Endodermal cell (in vitro differentiated cells): Measurements from ENCODE around the gene IL31. TPM values are rescaled to one million over a fixed set of nuclear protein-coding genes. Genes with fewer than 3 reads are reported as not detected.

Experiments used
- DNase-seq: peaks from one replicate; pipeline ENCODE4 v3.0.0-alpha.2; 2017
- H3K27ac ChIP-seq: 2 replicates; pipeline ENCODE4 v1.5.1; 2013; ENCODE audit warnings: mild to moderate bottlenecking, low read depth, low read length, moderate library complexity
- H3K27me3 ChIP-seq: 2 replicates; pipeline ENCODE4 v1.6.1; 2013; ENCODE audit warnings: mild to moderate bottlenecking, low read length, moderate library complexity; ENCODE audit not compliant: insufficient read depth, control insufficient read depth, poor library complexity, severe bottlenecking
- H3K36me3 ChIP-seq: 2 replicates; pipeline ENCODE4 v1.7.0; 2013; ENCODE audit warnings: mild to moderate bottlenecking, low read length, moderate library complexity; ENCODE audit not compliant: control insufficient read depth, insufficient read depth
- H3K4me1 ChIP-seq: one replicate; pipeline ENCODE4 v1.7.0; 2013; ENCODE audit warnings: low read length; ENCODE audit not compliant: control insufficient read depth, insufficient read depth
- H3K4me3 ChIP-seq: 2 replicates; pipeline ENCODE4 v1.5.1; 2013; ENCODE audit warnings: mild to moderate bottlenecking, low read length, moderate library complexity
- H3K9ac ChIP-seq: 2 replicates; pipeline ENCODE4 v1.6.1; 2013; ENCODE audit warnings: mild to moderate bottlenecking, low read length, moderate library complexity; ENCODE audit not compliant: poor library complexity, severe bottlenecking; ENCODE audit errors: extremely low read depth
- H3K9me3 ChIP-seq: 2 replicates; pipeline ENCODE4 v1.6.1; 2013; ENCODE audit warnings: mild to moderate bottlenecking, low read length, moderate library complexity; ENCODE audit not compliant: control insufficient read depth
- H3K27ac Mint-ChIP-seq: 2 replicates; pipeline ENCODE4 v1.8.0; 2020; ENCODE audit warnings: mixed read lengths
- H3K27me3 Mint-ChIP-seq: 2 replicates; pipeline ENCODE4 v1.8.0; 2021; ENCODE audit warnings: mild to moderate bottlenecking, mixed read lengths; ENCODE audit not compliant: insufficient read depth
- H3K36me3 Mint-ChIP-seq: 2 replicates; pipeline ENCODE4 v1.8.0; 2020; ENCODE audit warnings: low read depth, mixed read lengths
- H3K4me1 Mint-ChIP-seq: 2 replicates; pipeline ENCODE4 v1.8.0; 2020; ENCODE audit warnings: mixed read lengths
- H3K4me3 Mint-ChIP-seq: 2 replicates; pipeline ENCODE4 v1.8.0; 2020; ENCODE audit warnings: mild to moderate bottlenecking, moderate library complexity, mixed read lengths
- H3K9me3 Mint-ChIP-seq: 2 replicates; pipeline ENCODE4 v1.8.0; 2020; ENCODE audit warnings: mild to moderate bottlenecking, mixed read lengths
- WGBS, 2 experiments: methylation state at CpG; one replicate each; pipeline versions ENCODE4 v1.1.5 to v1.1.7; 2013; ENCODE audit warnings: missing lambda C conversion rate in 2 of 2, mixed read lengths in 1 of 2; ENCODE audit not compliant: insufficient coverage in 1 of 2, insufficient read length in 1 of 2; 5-methylcytosine and 5-hydroxymethylcytosine counted together
- total RNA-seq, 2 donors: library from RNA; stranded (reverse); fragmentation: NEBNext Ultra II Directional in 1 of 2; extraction: Animal tissue kit (Norgen Biotek cat#: 25700) in 1 of 2; gene quantifications; 2 replicates in 1 of 2; 3 replicates in 1 of 2; pipeline ENCODE4 v1.2.1, GENCODE V29; 2021
- TF ChIP-seq, protein P1 (sequence below): fragments of 200-600 bp; sonication (generic); conservative IDR thresholded peaks from 2 replicates; pipeline ENCODE4 v1.5.0; 2021; ENCODE audit warnings: antibody characterized with exemption, mild to moderate bottlenecking

Gene IL31
- total RNA-seq, 2 donors from 2014 or later = not detected

DNA sequence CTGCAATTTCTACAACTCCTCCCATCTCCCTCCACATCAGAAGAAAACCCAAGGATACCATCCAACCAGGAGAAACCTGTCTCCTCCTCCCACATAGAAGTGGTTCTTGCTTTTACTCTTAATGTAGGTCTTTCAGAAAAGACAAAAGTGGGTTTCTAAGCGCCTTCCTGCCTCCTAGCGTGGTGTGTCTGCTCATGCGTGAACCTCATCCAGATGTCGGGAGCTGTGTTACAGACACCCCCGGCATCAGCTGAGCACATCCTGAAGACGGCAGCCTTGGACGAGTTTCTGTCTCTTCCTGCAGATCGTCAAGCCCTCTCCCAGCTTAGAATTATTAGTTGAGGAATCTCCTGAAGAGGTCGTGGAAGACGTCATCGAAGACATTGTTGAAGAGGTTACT lies 18.4 kb upstream of the IL31 start:
- H3K9me3 ChIP-seq = no peaks in the 10 kb centered on the region
- H3K4me1 ChIP-seq = no peaks in the 10 kb centered on the region
- Mint-ChIP-seq H3K27me3 (peaks cover 6% of the 10 kb centered on the region), H3K9me3 (peaks cover 3% of the 10 kb centered on the region), H3K27ac (no peak overlapping the region), H3K4me3 (no peak overlapping the region), H3K36me3 (no peaks in the 10 kb centered on the region), H3K4me1 (no peaks in the 10 kb centered on the region)
- H3K9ac ChIP-seq = no peak overlapping the region
- no peak overlapping the region for H3K4me3 ChIP-seq
- H3K27ac ChIP-seq = no peak overlapping the region
- no peaks in the 10 kb centered on the region for H3K27me3 ChIP-seq
- H3K36me3 ChIP-seq = no peaks in the 10 kb centered on the region
- 92 to 94% methylated on average over 11 of the region's 11 CpGs for WGBS, 2 experiments
- no peak for DNase-seq
- TF ChIP-seq, protein P1, sequence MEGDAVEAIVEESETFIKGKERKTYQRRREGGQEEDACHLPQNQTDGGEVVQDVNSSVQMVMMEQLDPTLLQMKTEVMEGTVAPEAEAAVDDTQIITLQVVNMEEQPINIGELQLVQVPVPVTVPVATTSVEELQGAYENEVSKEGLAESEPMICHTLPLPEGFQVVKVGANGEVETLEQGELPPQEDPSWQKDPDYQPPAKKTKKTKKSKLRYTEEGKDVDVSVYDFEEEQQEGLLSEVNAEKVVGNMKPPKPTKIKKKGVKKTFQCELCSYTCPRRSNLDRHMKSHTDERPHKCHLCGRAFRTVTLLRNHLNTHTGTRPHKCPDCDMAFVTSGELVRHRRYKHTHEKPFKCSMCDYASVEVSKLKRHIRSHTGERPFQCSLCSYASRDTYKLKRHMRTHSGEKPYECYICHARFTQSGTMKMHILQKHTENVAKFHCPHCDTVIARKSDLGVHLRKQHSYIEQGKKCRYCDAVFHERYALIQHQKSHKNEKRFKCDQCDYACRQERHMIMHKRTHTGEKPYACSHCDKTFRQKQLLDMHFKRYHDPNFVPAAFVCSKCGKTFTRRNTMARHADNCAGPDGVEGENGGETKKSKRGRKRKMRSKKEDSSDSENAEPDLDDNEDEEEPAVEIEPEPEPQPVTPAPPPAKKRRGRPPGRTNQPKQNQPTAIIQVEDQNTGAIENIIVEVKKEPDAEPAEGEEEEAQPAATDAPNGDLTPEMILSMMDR = no peak

DNA sequence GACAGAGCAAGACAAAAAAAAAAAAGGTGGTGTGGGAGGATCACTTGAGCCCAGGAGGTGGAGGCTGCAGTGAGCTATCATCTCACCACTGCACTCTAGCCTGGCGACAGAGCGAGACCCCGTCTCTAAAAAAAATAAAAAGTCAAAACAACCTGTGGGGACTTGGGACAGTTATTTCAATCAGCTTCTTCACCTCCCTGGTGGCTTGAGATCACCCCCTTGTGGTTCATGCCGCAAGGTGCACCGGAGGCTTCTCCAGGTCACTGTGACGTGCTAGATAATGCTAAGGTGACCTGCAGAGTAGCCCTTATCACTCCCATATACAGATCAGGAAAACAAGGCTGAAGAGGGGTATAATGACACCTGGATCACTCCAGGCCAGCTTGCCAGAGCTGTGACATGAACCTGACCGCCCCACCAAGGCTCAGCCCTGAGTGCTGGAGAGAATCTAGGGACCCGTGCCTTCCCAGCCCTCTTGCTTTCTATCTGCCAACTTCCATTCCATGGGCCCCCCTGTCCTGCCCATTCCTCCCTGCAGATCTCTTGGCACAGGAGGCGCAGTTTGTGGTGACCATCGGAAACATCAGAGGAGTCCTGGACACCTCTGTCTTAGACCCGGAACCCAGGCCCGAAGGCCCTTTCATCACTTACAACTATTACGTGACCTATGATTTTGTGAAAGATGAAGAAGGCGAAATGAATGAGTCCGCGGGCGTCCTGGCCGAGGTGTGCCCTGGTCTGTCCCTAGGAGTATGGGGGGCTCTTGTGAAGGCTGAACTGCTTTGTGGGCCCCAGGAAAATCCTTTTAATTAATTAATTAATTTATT lies 17.0 kb upstream of the IL31 start:
- peaks cover 6% of the 10 kb centered on the region for H3K27me3 Mint-ChIP-seq
- H3K4me3 Mint-ChIP-seq = no peak overlapping the region
- peaks cover 3% of the 10 kb centered on the region for H3K9me3 Mint-ChIP-seq
- DNase-seq = peak; percentile 98
- Histone ChIP-seq H3K27me3 (no peaks in the 10 kb centered on the region), H3K36me3 (no peaks in the 10 kb centered on the region), H3K4me1 (no peaks in the 10 kb centered on the region), H3K27ac (no peak overlapping the region), H3K4me3 (no peak overlapping the region), H3K9me3 (no peaks in the 10 kb centered on the region), H3K9ac (no peak overlapping the region)
- no peaks in the 10 kb centered on the region for H3K36me3 Mint-ChIP-seq
- H3K4me1 Mint-ChIP-seq = no peaks in the 10 kb centered on the region
- 51 to 69% methylated on average over 6 to 18 of the region's 18 CpGs for WGBS, 2 experiments
- no peak overlapping the region for H3K27ac Mint-ChIP-seq
- TF ChIP-seq, protein P1 = peak; percentile 93

DNA sequence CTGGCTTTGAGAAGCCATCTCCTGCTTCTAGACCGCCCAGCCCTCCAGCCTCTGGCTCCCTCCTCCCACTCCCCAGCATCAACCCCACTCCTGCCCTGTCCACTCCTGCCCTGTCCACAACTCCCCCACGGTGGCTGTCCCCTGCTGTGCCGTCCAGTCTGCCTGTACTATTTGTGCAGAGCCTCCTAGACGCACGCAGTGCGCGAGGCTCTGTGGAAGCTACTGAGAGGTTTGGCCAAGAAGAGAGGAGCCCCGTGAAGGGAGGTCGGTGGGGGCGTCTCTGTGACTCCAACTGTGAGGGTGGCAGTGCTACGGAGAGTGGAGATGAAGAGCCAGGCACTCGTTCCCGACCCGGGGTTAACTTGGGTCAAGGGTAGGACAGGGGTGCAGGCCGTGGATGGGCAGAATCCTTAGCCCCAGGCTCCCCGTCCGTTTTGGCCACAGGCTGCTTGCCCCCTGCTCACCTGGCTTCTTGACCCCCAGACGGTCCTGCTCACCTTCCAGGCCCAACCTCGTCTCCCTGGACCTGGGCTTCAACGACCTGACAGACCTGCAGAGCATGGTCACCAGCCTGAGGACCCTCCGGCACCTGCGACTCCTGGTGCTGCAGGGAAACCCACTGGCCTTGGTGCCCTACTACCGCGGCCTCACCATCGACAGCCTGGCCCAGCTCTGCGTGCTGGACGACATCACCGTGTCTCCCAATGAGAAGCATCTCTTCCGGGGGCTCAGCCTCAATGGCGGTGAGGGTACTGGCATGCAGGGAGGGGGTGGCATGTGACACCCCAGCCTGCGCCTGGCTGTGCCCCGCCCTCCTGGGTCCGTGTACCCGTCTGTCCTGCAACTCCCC lies 15.8 kb upstream of the IL31 start:
- Mint-ChIP-seq H3K9me3 (peaks cover under 1% of the 10 kb centered on the region), H3K4me1 (no peaks in the 10 kb centered on the region), H3K27ac (no peak overlapping the region), H3K4me3 (no peak overlapping the region), H3K27me3 (peaks cover 4% of the 10 kb centered on the region), H3K36me3 (no peaks in the 10 kb centered on the region)
- H3K9ac ChIP-seq = no peak overlapping the region
- TF ChIP-seq, protein P1 = no peak
- H3K4me1 ChIP-seq = no peaks in the 10 kb centered on the region
- no peak overlapping the region for H3K4me3 ChIP-seq
- 92 to 93% methylated on average over 21 to 34 of the region's 34 CpGs for WGBS, 2 experiments
- no peaks in the 10 kb centered on the region for H3K9me3 ChIP-seq
- peaks cover under 1% of the 10 kb centered on the region for H3K27me3 ChIP-seq
- DNase-seq = no peak
- H3K27ac ChIP-seq = no peak overlapping the region
- H3K36me3 ChIP-seq = no peaks in the 10 kb centered on the region
